SK-N-SH (cell line): ENCODE measurements around the gene MAP3K3.

Source experiments
- NFIC ChIP-seq: IDR thresholded peaks from 2 replicates; pipeline ENCODE4 v1.4.0; 2012; ENCODE audit warnings: borderline replicate concordance
- TCF12 ChIP-seq: IDR thresholded peaks from 2 replicates; pipeline ENCODE4 v1.4.0; 2012
- TF ChIP-seq, protein P1 (sequence below): IDR thresholded peaks from 2 replicates; pipeline ENCODE4; 2012

- TF ChIP-seq NFIC = no peak
- TF ChIP-seq, protein P1, sequence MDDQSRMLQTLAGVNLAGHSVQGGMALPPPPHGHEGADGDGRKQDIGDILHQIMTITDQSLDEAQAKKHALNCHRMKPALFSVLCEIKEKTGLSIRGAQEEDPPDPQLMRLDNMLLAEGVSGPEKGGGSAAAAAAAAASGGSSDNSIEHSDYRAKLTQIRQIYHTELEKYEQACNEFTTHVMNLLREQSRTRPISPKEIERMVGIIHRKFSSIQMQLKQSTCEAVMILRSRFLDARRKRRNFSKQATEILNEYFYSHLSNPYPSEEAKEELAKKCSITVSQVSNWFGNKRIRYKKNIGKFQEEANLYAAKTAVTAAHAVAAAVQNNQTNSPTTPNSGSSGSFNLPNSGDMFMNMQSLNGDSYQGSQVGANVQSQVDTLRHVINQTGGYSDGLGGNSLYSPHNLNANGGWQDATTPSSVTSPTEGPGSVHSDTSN = no peak
- no peak for TF ChIP-seq TCF12
Measured at GRCh38 chr17:63740464-63741142, 118.4 kb downstream of the MAP3K3 start.
